Natural killer cell (primary cell): ENCODE data around the gene OSBPL10. TPM values are rescaled to one million over a fixed set of nuclear protein-coding genes. Genes with fewer than 3 reads are reported as not detected.

Experiments
- ATAC-seq, 3 donors: fragments of 150-1000 bp in 2 of 3; fragments of 200-7000 bp in 1 of 3; cut with Tn5 transposase; 1 replicate in 1 of 3; 2 replicates in 2 of 3; pipeline ENCODE4 v1.10.0; 2021; ENCODE audit warnings: mild to moderate bottlenecking in 2 of 3, moderate library complexity in 2 of 3
- DNase-seq, 2 donors: peaks; one replicate each; pipeline versions ENCODE4 v3.0.0 to v3.0.0-alpha.2; 2013 to 2021; ENCODE audit warnings: mixed read lengths in 1 of 2
- H3K27ac ChIP-seq: one replicate; pipeline ENCODE4 v1.5.1; 2013; ENCODE audit warnings: mild to moderate bottlenecking, low read length
- H3K27me3 ChIP-seq: one replicate; pipeline ENCODE4 v1.6.1; 2013; ENCODE audit warnings: low read length; ENCODE audit not compliant: control insufficient read depth, insufficient read depth
- H3K36me3 ChIP-seq: one replicate; pipeline ENCODE4 v1.6.1; 2013; ENCODE audit warnings: low read length; ENCODE audit not compliant: control insufficient read depth, insufficient read depth
- H3K4me1 ChIP-seq: one replicate; pipeline ENCODE4 v1.6.1; 2013; ENCODE audit warnings: low read length; ENCODE audit not compliant: control insufficient read depth, insufficient read depth
- H3K4me3 ChIP-seq: one replicate; pipeline ENCODE4 v1.5.1; 2013; ENCODE audit warnings: low read length
- H3K9me3 ChIP-seq: one replicate; pipeline ENCODE4 v1.6.1; 2013; ENCODE audit warnings: low read length; ENCODE audit not compliant: control insufficient read depth, insufficient read depth
- H3K27ac Mint-ChIP-seq, 2 donors: one replicate each; pipeline ENCODE4 v1.8.0; 2022; ENCODE audit warnings: mild to moderate bottlenecking in 2 of 2, mixed read lengths in 2 of 2, moderate library complexity in 1 of 2
- H3K27me3 Mint-ChIP-seq, 2 donors: one replicate each; pipeline ENCODE4 v1.8.0; 2022; ENCODE audit warnings: low read depth in 2 of 2, mixed read lengths in 2 of 2
- H3K36me3 Mint-ChIP-seq: one replicate; pipeline ENCODE4 v1.8.0; 2022; ENCODE audit warnings: mixed read lengths
- H3K4me1 Mint-ChIP-seq, 2 donors: one replicate each; pipeline ENCODE4 v1.8.0; 2022; ENCODE audit warnings: mixed read lengths in 2 of 2
- H3K4me3 Mint-ChIP-seq: one replicate; pipeline ENCODE4 v1.8.0; 2022; ENCODE audit warnings: mild to moderate bottlenecking, moderate library complexity, mixed read lengths
- H3K9me3 Mint-ChIP-seq, 2 donors: one replicate each; pipeline ENCODE4 v1.8.0; 2022; ENCODE audit warnings: mixed read lengths in 2 of 2
- WGBS: methylation state at CpG from one replicate; pipeline ENCODE4 v1.1.7; 2013; ENCODE audit warnings: missing lambda C conversion rate; ENCODE audit not compliant: insufficient coverage; 5-methylcytosine and 5-hydroxymethylcytosine counted together
- intact Hi-C: fragments of 100-400 bp; cut with micrococcal nuclease; formaldehyde crosslinking; loops from one replicate; pipeline ENCODE4 v1.14.2; 2022
- total RNA-seq, 4 donors: library from RNA; stranded (reverse); fragments of 120-200 nt in 1 of 4; gene quantifications; one replicate each; pipeline versions ENCODE4 v1.2.3 to v1.2.4, GENCODE V29; 2013 to 2022
- TF ChIP-seq, protein P1 (sequence below): fragments of 200-600 bp; IDR thresholded peaks from one replicate; pipeline ENCODE4 v1.8.0; 2022; ENCODE audit warnings: antibody characterized with exemption

Gene OSBPL10
- total RNA-seq, 3 donors from 2014 or later (not counting 1 experiment from before 2014, with no cell fraction given): 1.00 to 3.6 (median 1.6) TPM

DNA sequence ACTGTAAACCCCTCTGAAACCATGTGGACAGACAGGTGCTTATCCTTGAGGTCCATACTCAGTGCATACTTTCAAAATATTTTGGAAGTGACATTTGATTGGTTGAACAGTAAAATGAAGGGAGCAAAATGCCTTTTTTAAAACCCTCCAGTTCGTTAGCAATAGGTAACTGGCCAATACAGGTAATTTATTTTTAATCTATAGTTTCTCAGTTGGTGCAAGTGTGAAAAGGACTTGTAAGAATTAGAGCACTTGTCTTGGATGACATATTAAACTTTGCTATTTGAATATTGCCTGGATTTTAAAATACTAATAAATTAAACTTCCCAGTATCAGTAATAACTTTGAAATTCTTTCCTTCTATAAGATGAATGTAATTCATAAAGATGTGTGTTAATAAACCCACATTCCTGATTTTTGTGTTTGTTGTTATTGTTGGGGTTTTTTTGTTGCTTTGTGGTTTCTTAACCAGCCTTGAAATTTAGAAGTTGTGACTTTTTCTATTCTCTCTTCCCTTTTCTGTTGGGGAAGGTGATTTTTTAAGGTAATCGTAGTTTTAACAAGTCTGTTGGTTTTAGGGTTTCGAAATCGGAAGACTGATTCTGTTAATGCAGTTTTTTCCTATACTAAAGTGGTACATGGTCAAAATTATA lies 358.3 kb downstream of the OSBPL10 start:
- Histone ChIP-seq H3K36me3 (peaks cover 63% of the 10 kb centered on the region), H3K4me3 (no peak overlapping the region), H3K9me3 (no peaks in the 10 kb centered on the region), H3K4me1 (no peaks in the 10 kb centered on the region), H3K27ac (no peak overlapping the region), H3K27me3 (no peaks in the 10 kb centered on the region)
- ATAC-seq (no peak), DNase-seq (no peak)
- intact Hi-C loops: no loop called here
- Mint-ChIP-seq H3K36me3 (peaks cover 21% of the 10 kb centered on the region), H3K9me3 (no peaks in the 10 kb centered on the region), H3K27ac (peak overlapping the region; percentile 27 to 31), H3K4me3 (no peak overlapping the region), H3K4me1 (peaks cover 31 to 38% of the 10 kb centered on the region in 2 donors), H3K27me3 (no peaks in the 10 kb centered on the region)
- WGBS: 58% methylated on average over 3 of the region's 4 CpGs
- TF ChIP-seq, protein P1, sequence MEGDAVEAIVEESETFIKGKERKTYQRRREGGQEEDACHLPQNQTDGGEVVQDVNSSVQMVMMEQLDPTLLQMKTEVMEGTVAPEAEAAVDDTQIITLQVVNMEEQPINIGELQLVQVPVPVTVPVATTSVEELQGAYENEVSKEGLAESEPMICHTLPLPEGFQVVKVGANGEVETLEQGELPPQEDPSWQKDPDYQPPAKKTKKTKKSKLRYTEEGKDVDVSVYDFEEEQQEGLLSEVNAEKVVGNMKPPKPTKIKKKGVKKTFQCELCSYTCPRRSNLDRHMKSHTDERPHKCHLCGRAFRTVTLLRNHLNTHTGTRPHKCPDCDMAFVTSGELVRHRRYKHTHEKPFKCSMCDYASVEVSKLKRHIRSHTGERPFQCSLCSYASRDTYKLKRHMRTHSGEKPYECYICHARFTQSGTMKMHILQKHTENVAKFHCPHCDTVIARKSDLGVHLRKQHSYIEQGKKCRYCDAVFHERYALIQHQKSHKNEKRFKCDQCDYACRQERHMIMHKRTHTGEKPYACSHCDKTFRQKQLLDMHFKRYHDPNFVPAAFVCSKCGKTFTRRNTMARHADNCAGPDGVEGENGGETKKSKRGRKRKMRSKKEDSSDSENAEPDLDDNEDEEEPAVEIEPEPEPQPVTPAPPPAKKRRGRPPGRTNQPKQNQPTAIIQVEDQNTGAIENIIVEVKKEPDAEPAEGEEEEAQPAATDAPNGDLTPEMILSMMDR: no peak

DNA sequence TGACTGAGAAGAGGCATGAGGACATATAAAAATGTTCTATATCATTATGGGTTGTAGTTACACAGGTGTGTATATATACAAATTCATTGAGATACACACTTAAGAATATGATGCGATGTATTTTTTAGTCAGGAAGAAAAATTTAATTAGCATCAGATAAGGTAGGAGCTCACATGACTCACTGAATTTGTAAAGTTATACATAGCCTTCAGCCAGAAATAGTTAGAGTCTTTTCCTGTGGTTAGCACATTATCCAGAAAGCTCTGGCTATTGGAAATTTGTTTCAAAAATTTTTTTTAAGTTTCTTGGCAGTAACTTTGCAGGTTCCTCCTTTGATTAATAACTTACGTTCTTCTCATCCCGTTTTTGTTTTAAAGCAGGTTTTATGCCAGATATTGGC lies 359.7 kb downstream of the OSBPL10 start:
- Mint-ChIP-seq H3K4me1 (peaks cover 33 to 41% of the 10 kb centered on the region in 2 donors), H3K36me3 (peaks cover 26% of the 10 kb centered on the region), H3K27ac (peak overlapping the region; percentile 51 to 64), H3K27me3 (no peaks in the 10 kb centered on the region), H3K4me3 (no peak overlapping the region), H3K9me3 (no peaks in the 10 kb centered on the region)
- Histone ChIP-seq H3K27me3 (no peaks in the 10 kb centered on the region), H3K27ac (no peak overlapping the region), H3K9me3 (no peaks in the 10 kb centered on the region), H3K4me3 (no peak overlapping the region), H3K4me1 (no peaks in the 10 kb centered on the region), H3K36me3 (peaks cover 52% of the 10 kb centered on the region)
- intact Hi-C loops: no loop called here
- ATAC-seq: no peak
- WGBS: 83% methylated on average over 2 of the region's 3 CpGs
- TF ChIP-seq, protein P1: no peak
- DNase-seq: no peak

DNA sequence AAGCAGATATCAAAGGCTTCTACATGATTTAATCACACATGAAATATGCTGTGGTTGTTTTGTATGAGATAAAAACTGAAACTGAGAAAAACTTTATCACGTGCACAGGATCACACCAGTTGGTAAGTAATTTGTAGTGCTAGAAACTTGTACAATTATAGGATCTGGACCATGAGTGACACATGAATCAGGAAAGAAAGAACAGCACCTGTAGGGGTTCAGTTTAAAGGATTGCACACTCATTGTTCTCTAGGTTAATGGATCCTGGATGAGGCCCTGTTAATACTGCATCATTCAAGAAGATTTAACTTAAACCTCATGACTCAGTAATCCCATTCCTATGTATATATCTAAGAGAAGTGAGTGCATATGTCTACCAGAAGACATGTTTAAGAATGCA lies 360.4 kb downstream of the OSBPL10 start:
- 50% methylated on average over 1 of the region's 1 CpG for whole genome bisulfite sequencing
- Histone ChIP-seq H3K4me3 (no peak overlapping the region), H3K9me3 (no peaks in the 10 kb centered on the region), H3K4me1 (no peaks in the 10 kb centered on the region), H3K36me3 (peaks cover 45% of the 10 kb centered on the region), H3K27me3 (no peaks in the 10 kb centered on the region), H3K27ac (no peak overlapping the region)
- intact Hi-C loops: no loop called here
- Mint-ChIP-seq H3K27me3 (no peaks in the 10 kb centered on the region), H3K4me1 (peaks cover 33 to 41% of the 10 kb centered on the region in 2 donors), H3K4me3 (no peak overlapping the region), H3K27ac (peak overlapping the region; percentile 51 to 64), H3K9me3 (no peaks in the 10 kb centered on the region), H3K36me3 (peaks cover 26% of the 10 kb centered on the region)
- ATAC-seq: no peak
- TF ChIP-seq, protein P1: no peak
- DNase-seq: no peak

DNA sequence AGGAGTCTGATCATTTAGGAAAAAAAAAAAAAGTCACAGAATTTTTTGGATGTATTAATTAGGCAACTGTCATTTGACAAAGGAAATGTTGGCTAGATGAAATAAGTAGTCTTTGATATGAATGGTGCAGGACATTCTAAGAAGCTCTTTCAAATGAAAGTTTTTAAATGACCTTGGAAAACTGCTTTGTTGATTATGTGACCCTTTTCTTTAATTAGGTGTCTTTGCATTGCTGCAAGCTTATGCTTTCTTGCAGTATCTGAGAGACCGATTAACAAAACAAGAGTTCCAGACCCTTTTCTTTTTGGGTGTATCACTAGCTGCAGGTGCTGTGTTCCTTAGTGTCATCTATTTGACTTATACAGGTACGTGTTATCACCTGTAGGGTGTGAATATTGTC lies 364.4 kb downstream of the OSBPL10 start:
- TF ChIP-seq, protein P1: no peak
- Mint-ChIP-seq H3K27ac (no peak overlapping the region), H3K27me3 (no peaks in the 10 kb centered on the region), H3K4me1 (peaks cover 36 to 51% of the 10 kb centered on the region in 2 donors), H3K9me3 (no peaks in the 10 kb centered on the region), H3K36me3 (peaks cover 14% of the 10 kb centered on the region), H3K4me3 (no peak overlapping the region)
- no peak overlapping the region for H3K4me3 ChIP-seq
- H3K27me3 ChIP-seq: no peaks in the 10 kb centered on the region
- H3K36me3 ChIP-seq: peaks cover 22% of the 10 kb centered on the region
- H3K9me3 ChIP-seq: no peaks in the 10 kb centered on the region
- ATAC-seq (no peak), DNase-seq (no peak)
- H3K27ac ChIP-seq: no peak overlapping the region
- 100% methylated on average over 1 of the region's 2 CpGs for WGBS
- no peaks in the 10 kb centered on the region for H3K4me1 ChIP-seq
- intact Hi-C loops: no loop called here
